Nephron progenitor cell (in vitro differentiated cells): ENCODE measurements around the gene CALML4.

Experiments used
- DNase-seq: peaks from one replicate; pipeline ENCODE4 v3.0.0; 2021
- H3K27ac Mint-ChIP-seq: 2 replicates; pipeline ENCODE4 v1.8.0; 2021; ENCODE audit warnings: mild to moderate bottlenecking, moderate library complexity, mixed read lengths
- H3K27me3 Mint-ChIP-seq: 2 replicates; pipeline ENCODE4 v1.8.0; 2021; ENCODE audit warnings: mild to moderate bottlenecking, low read depth, mixed read lengths; ENCODE audit not compliant: poor library complexity
- H3K36me3 Mint-ChIP-seq: 2 replicates; pipeline ENCODE4 v1.8.0; 2021; ENCODE audit warnings: low read depth, mixed read lengths
- H3K4me1 Mint-ChIP-seq: 2 replicates; pipeline ENCODE4 v1.8.0; 2021; ENCODE audit warnings: mixed read lengths
- H3K4me3 Mint-ChIP-seq: 2 replicates; pipeline ENCODE4 v1.8.0; 2021; ENCODE audit warnings: mild to moderate bottlenecking, moderate library complexity, mixed read lengths
- H3K9me3 Mint-ChIP-seq: 2 replicates; pipeline ENCODE4 v1.8.0; 2021; ENCODE audit warnings: mild to moderate bottlenecking, moderate library complexity, mixed read lengths
- CTCF ChIP-seq: fragments of 200-600 bp; sonication (generic); IDR thresholded peaks from 2 replicates; pipeline ENCODE4 v1.5.0; 2021; ENCODE audit warnings: antibody characterized with exemption

The CALML4 gene

GRCh38 chr15:68184616-68185480 is 20.3 kb downstream of the CALML4 start:
- no peak for TF ChIP-seq CTCF
- no peak overlapping the region for H3K4me3 Mint-ChIP-seq
- H3K27me3 Mint-ChIP-seq, result no peaks in the 10 kb centered on the region
- H3K4me1 Mint-ChIP-seq, result no peaks in the 10 kb centered on the region
- H3K9me3 Mint-ChIP-seq, result no peaks in the 10 kb centered on the region
- H3K36me3 Mint-ChIP-seq, result peaks cover 84% of the 10 kb centered on the region
- no peak for DNase-seq
- H3K27ac Mint-ChIP-seq, result no peak overlapping the region

- peaks cover 75% of the 10 kb centered on the region for H3K36me3 Mint-ChIP-seq
- DNase-seq, result no peak
- no peaks in the 10 kb centered on the region for H3K9me3 Mint-ChIP-seq
- H3K27me3 Mint-ChIP-seq, result no peaks in the 10 kb centered on the region
- no peak overlapping the region for H3K27ac Mint-ChIP-seq
- no peaks in the 10 kb centered on the region for H3K4me1 Mint-ChIP-seq
- no peak for TF ChIP-seq CTCF
- H3K4me3 Mint-ChIP-seq, result no peak overlapping the region
Measured at GRCh38 chr15:68183616-68184315, 21.4 kb downstream of the CALML4 start.

- H3K4me3 Mint-ChIP-seq, result no peak overlapping the region
- no peak for DNase-seq
- H3K36me3 Mint-ChIP-seq, result peaks cover 69% of the 10 kb centered on the region
- no peaks in the 10 kb centered on the region for H3K27me3 Mint-ChIP-seq
- H3K4me1 Mint-ChIP-seq, result no peaks in the 10 kb centered on the region
- no peak for TF ChIP-seq CTCF
- no peaks in the 10 kb centered on the region for H3K9me3 Mint-ChIP-seq
- H3K27ac Mint-ChIP-seq, result no peak overlapping the region
Measured at GRCh38 chr15:68177742-68178141, 27.4 kb downstream of the CALML4 start.

- no peak for TF ChIP-seq CTCF
- no peak for DNase-seq
- no peaks in the 10 kb centered on the region for H3K27me3 Mint-ChIP-seq
- H3K36me3 Mint-ChIP-seq, result peaks cover 69% of the 10 kb centered on the region
- H3K27ac Mint-ChIP-seq, result no peak overlapping the region
- H3K9me3 Mint-ChIP-seq, result no peaks in the 10 kb centered on the region
- no peaks in the 10 kb centered on the region for H3K4me1 Mint-ChIP-seq
- no peak overlapping the region for H3K4me3 Mint-ChIP-seq
Measured at GRCh38 chr15:68176601-68177000, 28.5 kb downstream of the CALML4 start.

- DNase-seq, result no peak
- TF ChIP-seq CTCF, result no peak
- Mint-ChIP-seq H3K27me3 (no peaks in the 10 kb centered on the region), H3K27ac (no peak overlapping the region), H3K4me1 (no peaks in the 10 kb centered on the region), H3K36me3 (peaks cover 69% of the 10 kb centered on the region), H3K9me3 (no peaks in the 10 kb centered on the region), H3K4me3 (no peak overlapping the region)
Measured at GRCh38 chr15:68175526-68175925, 29.6 kb downstream of the CALML4 start.
